ENCODE measurements around the gene RGS7BP. TPM values are rescaled to one million over a fixed set of nuclear protein-coding genes. Genes with fewer than 3 reads are reported as not detected.

Gene RGS7BP
- total RNA-seq, 1 experiment from 2014 or later: 5.1 TPM

DNA sequence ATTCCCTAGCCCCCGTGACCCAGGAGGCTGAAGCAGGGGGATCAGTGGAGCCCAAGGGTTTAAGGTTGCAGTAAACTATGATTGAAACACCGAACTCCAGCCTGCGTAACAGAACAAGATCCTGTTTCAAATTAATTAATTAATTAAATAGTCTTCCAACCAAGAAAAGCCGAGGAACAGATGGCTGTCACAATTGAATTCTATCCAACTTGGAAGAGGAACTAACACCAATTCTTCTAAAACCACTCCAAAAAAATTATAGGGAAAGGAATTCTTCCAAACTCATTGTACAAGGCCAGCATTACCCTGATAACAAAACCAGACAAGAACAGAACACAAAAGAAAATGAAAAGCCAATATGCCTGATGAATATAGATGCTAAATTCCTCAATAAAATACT, 43.4 kb upstream of the RGS7BP start (continued):
- TF ChIP-seq ZNF317 (CRISPR knock-in tag; IDR thresholded peaks at IDR 0.05; ENCODE audit: borderline replicate concordance, low read depth) (no peak), KAT7 (CRISPR knock-in tag; IDR thresholded peaks at IDR 0.05; ENCODE audit: borderline replicate concordance) (no peak), ZNF138 (CRISPR knock-in tag; conservative IDR thresholded peaks at IDR 0.05) (no peak), OVOL2 (CRISPR knock-in tag; IDR thresholded peaks at IDR 0.05; ENCODE audit: borderline replicate concordance) (no peak), CREB1 (CRISPR knock-in tag; IDR thresholded peaks at IDR 0.05) (no peak), ZBTB21 (CRISPR knock-in tag; IDR thresholded peaks at IDR 0.05; ENCODE audit: borderline replicate concordance) (no peak), ESRRA (CRISPR knock-in tag; IDR thresholded peaks at IDR 0.05; ENCODE audit: borderline replicate concordance) (no peak), JAZF1 (CRISPR knock-in tag; IDR thresholded peaks at IDR 0.05) (no peak)
- TF ChIP-seq, protein P1, sequence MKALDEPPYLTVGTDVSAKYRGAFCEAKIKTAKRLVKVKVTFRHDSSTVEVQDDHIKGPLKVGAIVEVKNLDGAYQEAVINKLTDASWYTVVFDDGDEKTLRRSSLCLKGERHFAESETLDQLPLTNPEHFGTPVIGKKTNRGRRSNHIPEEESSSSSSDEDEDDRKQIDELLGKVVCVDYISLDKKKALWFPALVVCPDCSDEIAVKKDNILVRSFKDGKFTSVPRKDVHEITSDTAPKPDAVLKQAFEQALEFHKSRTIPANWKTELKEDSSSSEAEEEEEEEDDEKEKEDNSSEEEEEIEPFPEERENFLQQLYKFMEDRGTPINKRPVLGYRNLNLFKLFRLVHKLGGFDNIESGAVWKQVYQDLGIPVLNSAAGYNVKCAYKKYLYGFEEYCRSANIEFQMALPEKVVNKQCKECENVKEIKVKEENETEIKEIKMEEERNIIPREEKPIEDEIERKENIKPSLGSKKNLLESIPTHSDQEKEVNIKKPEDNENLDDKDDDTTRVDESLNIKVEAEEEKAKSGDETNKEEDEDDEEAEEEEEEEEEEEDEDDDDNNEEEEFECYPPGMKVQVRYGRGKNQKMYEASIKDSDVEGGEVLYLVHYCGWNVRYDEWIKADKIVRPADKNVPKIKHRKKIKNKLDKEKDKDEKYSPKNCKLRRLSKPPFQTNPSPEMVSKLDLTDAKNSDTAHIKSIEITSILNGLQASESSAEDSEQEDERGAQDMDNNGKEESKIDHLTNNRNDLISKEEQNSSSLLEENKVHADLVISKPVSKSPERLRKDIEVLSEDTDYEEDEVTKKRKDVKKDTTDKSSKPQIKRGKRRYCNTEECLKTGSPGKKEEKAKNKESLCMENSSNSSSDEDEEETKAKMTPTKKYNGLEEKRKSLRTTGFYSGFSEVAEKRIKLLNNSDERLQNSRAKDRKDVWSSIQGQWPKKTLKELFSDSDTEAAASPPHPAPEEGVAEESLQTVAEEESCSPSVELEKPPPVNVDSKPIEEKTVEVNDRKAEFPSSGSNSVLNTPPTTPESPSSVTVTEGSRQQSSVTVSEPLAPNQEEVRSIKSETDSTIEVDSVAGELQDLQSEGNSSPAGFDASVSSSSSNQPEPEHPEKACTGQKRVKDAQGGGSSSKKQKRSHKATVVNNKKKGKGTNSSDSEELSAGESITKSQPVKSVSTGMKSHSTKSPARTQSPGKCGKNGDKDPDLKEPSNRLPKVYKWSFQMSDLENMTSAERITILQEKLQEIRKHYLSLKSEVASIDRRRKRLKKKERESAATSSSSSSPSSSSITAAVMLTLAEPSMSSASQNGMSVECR (CRISPR knock-in tag; IDR thresholded peaks at IDR 0.05; ENCODE audit: borderline replicate concordance): no peak
- TF ChIP-seq, protein P2, sequence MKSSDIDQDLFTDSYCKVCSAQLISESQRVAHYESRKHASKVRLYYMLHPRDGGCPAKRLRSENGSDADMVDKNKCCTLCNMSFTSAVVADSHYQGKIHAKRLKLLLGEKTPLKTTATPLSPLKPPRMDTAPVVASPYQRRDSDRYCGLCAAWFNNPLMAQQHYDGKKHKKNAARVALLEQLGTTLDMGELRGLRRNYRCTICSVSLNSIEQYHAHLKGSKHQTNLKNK (CRISPR knock-in tag; IDR thresholded peaks at IDR 0.05): no peak
- TF ChIP-seq, protein P3, sequence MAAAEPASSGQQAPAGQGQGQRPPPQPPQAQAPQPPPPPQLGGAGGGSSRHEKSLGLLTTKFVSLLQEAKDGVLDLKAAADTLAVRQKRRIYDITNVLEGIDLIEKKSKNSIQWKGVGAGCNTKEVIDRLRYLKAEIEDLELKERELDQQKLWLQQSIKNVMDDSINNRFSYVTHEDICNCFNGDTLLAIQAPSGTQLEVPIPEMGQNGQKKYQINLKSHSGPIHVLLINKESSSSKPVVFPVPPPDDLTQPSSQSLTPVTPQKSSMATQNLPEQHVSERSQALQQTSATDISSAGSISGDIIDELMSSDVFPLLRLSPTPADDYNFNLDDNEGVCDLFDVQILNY (CRISPR knock-in tag; IDR thresholded peaks at IDR 0.05): no peak

DNA sequence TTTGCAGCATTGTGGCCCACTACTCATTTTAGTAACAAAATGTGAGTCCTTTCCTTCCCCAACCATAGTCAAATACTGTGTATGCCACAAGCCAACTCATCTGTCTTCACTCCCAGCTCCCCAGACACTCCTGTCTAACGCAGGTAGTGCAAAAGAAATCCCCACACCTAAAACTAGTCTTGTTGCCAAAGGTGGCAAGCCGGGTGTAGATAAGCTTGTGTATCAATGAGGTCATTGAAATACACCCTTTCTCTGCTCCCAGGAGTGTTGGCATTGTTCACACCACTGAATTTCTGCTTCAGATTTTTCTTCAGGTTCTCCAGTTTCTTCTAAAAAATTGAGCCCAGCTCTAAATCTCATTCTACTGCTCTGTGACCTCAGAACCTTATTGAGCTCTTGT, 19.7 kb upstream of the RGS7BP start:
- CTCF ChIA-PET: no interaction called here
- Mint-ChIP-seq H3K36me3 (peaks cover 10% of the 10 kb centered on the region; the same call in 1 of the 2 replicates), H3K4me3 (no peak overlapping the region)

DNA sequence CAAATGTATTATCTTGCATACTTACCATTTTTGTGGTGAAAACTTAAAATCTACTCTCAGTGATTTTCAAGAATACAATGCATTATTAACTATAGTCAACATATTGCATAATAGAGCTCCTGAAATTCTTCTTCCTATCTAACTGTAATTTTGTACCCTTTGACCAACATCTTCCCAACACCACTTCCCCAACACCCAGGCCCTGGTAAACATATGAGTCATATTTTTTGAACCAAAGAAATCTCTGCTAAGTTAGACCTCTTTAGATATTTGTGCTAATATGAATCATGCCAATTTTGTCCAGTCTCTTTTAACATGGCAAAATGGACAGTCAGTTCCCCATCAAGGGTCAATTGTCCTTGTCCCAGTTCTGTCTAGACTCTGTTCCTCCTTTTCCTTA, 18.5 kb upstream of the RGS7BP start:
- Mint-ChIP-seq H3K27ac (no peak overlapping the region), H3K27me3 (ENCODE audit: low read depth) (no peaks in the 10 kb centered on the region; the same call in 1 of the 2 replicates), H3K9me3 (peaks cover 37% of the 10 kb centered on the region), H3K4me3 (no peak overlapping the region), H3K4me1 (no peaks in the 10 kb centered on the region), H3K36me3 (peaks cover 10% of the 10 kb centered on the region; the same call in 1 of the 2 replicates)
- ATAC-seq (no peak), DNase-seq (ENCODE audit: low spot score) (no peak)
- POLR2A ChIA-PET: no interaction called here
- CTCF ChIA-PET: no interaction called here
- TF ChIP-seq FOXJ3 (CRISPR knock-in tag; IDR thresholded peaks at IDR 0.05; ENCODE audit: borderline replicate concordance) (no peak), HMGA2 (CRISPR knock-in tag; IDR thresholded peaks at IDR 0.05) (no peak), TP53 (CRISPR knock-in tag; IDR thresholded peaks at IDR 0.05) (no peak), JAZF1 (CRISPR knock-in tag; IDR thresholded peaks at IDR 0.05) (no peak), ZNF317 (CRISPR knock-in tag; IDR thresholded peaks at IDR 0.05; ENCODE audit: borderline replicate concordance, low read depth) (no peak), ELF4 (CRISPR knock-in tag; IDR thresholded peaks at IDR 0.05; ENCODE audit: low read depth) (no peak)
- TF ChIP-seq, protein P4, sequence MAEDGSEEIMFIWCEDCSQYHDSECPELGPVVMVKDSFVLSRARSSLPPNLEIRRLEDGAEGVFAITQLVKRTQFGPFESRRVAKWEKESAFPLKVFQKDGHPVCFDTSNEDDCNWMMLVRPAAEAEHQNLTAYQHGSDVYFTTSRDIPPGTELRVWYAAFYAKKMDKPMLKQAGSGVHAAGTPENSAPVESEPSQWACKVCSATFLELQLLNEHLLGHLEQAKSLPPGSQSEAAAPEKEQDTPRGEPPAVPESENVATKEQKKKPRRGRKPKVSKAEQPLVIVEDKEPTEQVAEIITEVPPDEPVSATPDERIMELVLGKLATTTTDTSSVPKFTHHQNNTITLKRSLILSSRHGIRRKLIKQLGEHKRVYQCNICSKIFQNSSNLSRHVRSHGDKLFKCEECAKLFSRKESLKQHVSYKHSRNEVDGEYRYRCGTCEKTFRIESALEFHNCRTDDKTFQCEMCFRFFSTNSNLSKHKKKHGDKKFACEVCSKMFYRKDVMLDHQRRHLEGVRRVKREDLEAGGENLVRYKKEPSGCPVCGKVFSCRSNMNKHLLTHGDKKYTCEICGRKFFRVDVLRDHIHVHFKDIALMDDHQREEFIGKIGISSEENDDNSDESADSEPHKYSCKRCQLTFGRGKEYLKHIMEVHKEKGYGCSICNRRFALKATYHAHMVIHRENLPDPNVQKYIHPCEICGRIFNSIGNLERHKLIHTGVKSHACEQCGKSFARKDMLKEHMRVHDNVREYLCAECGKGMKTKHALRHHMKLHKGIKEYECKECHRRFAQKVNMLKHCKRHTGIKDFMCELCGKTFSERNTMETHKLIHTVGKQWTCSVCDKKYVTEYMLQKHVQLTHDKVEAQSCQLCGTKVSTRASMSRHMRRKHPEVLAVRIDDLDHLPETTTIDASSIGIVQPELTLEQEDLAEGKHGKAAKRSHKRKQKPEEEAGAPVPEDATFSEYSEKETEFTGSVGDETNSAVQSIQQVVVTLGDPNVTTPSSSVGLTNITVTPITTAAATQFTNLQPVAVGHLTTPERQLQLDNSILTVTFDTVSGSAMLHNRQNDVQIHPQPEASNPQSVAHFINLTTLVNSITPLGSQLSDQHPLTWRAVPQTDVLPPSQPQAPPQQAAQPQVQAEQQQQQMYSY (CRISPR knock-in tag; IDR thresholded peaks at IDR 0.05): no peak
- TF ChIP-seq, protein P5, sequence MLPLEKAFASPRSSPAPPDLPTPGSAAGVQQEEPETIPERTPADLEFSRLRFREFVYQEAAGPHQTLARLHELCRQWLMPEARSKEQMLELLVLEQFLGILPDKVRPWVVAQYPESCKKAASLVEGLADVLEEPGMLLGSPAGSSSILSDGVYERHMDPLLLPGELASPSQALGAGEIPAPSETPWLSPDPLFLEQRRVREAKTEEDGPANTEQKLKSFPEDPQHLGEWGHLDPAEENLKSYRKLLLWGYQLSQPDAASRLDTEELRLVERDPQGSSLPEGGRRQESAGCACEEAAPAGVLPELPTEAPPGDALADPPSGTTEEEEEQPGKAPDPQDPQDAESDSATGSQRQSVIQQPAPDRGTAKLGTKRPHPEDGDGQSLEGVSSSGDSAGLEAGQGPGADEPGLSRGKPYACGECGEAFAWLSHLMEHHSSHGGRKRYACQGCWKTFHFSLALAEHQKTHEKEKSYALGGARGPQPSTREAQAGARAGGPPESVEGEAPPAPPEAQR (CRISPR knock-in tag; IDR thresholded peaks at IDR 0.05): no peak
- TF ChIP-seq, protein P6, sequence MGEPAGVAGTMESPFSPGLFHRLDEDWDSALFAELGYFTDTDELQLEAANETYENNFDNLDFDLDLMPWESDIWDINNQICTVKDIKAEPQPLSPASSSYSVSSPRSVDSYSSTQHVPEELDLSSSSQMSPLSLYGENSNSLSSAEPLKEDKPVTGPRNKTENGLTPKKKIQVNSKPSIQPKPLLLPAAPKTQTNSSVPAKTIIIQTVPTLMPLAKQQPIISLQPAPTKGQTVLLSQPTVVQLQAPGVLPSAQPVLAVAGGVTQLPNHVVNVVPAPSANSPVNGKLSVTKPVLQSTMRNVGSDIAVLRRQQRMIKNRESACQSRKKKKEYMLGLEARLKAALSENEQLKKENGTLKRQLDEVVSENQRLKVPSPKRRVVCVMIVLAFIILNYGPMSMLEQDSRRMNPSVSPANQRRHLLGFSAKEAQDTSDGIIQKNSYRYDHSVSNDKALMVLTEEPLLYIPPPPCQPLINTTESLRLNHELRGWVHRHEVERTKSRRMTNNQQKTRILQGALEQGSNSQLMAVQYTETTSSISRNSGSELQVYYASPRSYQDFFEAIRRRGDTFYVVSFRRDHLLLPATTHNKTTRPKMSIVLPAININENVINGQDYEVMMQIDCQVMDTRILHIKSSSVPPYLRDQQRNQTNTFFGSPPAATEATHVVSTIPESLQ (CRISPR knock-in tag; IDR thresholded peaks at IDR 0.05): no peak

More for the DNA sequence above, 19.7 kb upstream of the RGS7BP start:
- Mint-ChIP-seq H3K9me3 (peaks cover 42% of the 10 kb centered on the region), H3K4me1 (no peaks in the 10 kb centered on the region), H3K27me3 (ENCODE audit: low read depth) (no peaks in the 10 kb centered on the region; the same call in 1 of the 2 replicates), H3K27ac (no peak overlapping the region)
- ATAC-seq (no peak), DNase-seq (ENCODE audit: low spot score) (no peak)
- POLR2A ChIA-PET: no interaction called here
- no peak for TF ChIP-seq RELA (CRISPR knock-in tag; IDR thresholded peaks at IDR 0.05; ENCODE audit: borderline replicate concordance)
- no peak for TF ChIP-seq FOXP1 (CRISPR knock-in tag; IDR thresholded peaks at IDR 0.05; ENCODE audit: borderline replicate concordance)
- no peak for TF ChIP-seq ZNF396 (CRISPR knock-in tag; IDR thresholded peaks at IDR 0.05; ENCODE audit: borderline replicate concordance)
- no peak for TF ChIP-seq ZNF138 (CRISPR knock-in tag; conservative IDR thresholded peaks at IDR 0.05)

All from WTC11 (cell line).